Liver (tissue), 9 donors: ENCODE results near the gene XXYLT1. TPM values are rescaled to one million over a fixed set of nuclear protein-coding genes. Genes with fewer than 3 reads are reported as not detected.

ENCODE experiments used
- DNase-seq: peaks from one replicate; pipeline ENCODE4 v3.0.0-alpha.2; 2017; ENCODE audit warnings: low spot score
- H3K27ac ChIP-seq, 2 donors: one replicate each; pipeline ENCODE4 v1.7.0; 2013; ENCODE audit warnings: inconsistent platforms in 2 of 2, low read length in 2 of 2, control low read depth in 1 of 2, low read depth in 1 of 2, mild to moderate bottlenecking in 1 of 2
- H3K27me3 ChIP-seq, 4 donors: one replicate each; pipeline versions ENCODE4 v1.6.1 to v1.7.0; 2013; ENCODE audit warnings: low read length in 3 of 4, inconsistent platforms in 1 of 4, mild to moderate bottlenecking in 1 of 4, moderate library complexity in 1 of 4; ENCODE audit not compliant: control insufficient read depth in 4 of 4, insufficient read depth in 4 of 4
- H3K36me3 ChIP-seq, 4 donors: one replicate each; pipeline versions ENCODE4 v1.6.1 to v1.7.0; 2013; ENCODE audit warnings: low read length in 3 of 4, mild to moderate bottlenecking in 3 of 4, low read depth in 1 of 4, moderate library complexity in 1 of 4; ENCODE audit not compliant: control insufficient read depth in 4 of 4, insufficient read depth in 3 of 4
- H3K4me1 ChIP-seq, 4 donors: one replicate each; pipeline versions ENCODE4 v1.6.1 to v1.7.0; 2013; ENCODE audit warnings: low read length in 3 of 4, mild to moderate bottlenecking in 3 of 4, moderate library complexity in 1 of 4; ENCODE audit not compliant: control insufficient read depth in 4 of 4, insufficient read depth in 4 of 4
- H3K4me3 ChIP-seq, 3 donors: one replicate each; pipeline versions ENCODE4 v1.6.1 to v1.7.0; 2013; ENCODE audit warnings: low read length in 3 of 3, control low read depth in 1 of 3, low read depth in 1 of 3, mild to moderate bottlenecking in 1 of 3
- H3K9ac ChIP-seq, 2 donors: one replicate each; pipeline ENCODE4 v1.7.0; 2013; ENCODE audit warnings: low read length in 2 of 2, mild to moderate bottlenecking in 2 of 2, moderate library complexity in 2 of 2, control low read depth in 1 of 2, low read depth in 1 of 2
- H3K9me3 ChIP-seq, 4 donors: one replicate each; pipeline versions ENCODE4 v1.6.1 to v1.7.0; 2013; ENCODE audit warnings: low read length in 3 of 4; ENCODE audit not compliant: control insufficient read depth in 4 of 4
- ATF3 ChIP-seq: IDR thresholded peaks from 2 replicates; pipeline ENCODE4 v1.6.1; 2016; ENCODE audit warnings: antibody characterized with exemption
- CTCF ChIP-seq: fragments of 150-350 bp; IDR thresholded peaks from 2 replicates; pipeline ENCODE4 v1.5.1; 2017; ENCODE audit warnings: improper control_type of control experiment, low read depth, low read length; ENCODE audit not compliant: missing input control
- EGR1 ChIP-seq, 2 donors: IDR thresholded peaks; 2 replicates each; pipeline ENCODE4 v1.6.1; 2016 to 2018; ENCODE audit warnings: antibody characterized with exemption in 2 of 2, low read depth in 2 of 2
- FOXA1 ChIP-seq: IDR thresholded peaks from 2 replicates; pipeline ENCODE4 v1.6.1; 2016; ENCODE audit warnings: antibody characterized with exemption
- FOXA2 ChIP-seq: IDR thresholded peaks from 2 replicates; pipeline ENCODE4 v1.6.1; 2016; ENCODE audit warnings: antibody characterized with exemption
- HNF4A ChIP-seq, 2 donors: conservative IDR thresholded peaks; 2 replicates each; pipeline ENCODE4 v1.6.1; 2016; ENCODE audit warnings: antibody characterized with exemption in 2 of 2, mild to moderate bottlenecking in 2 of 2
- HNF4G ChIP-seq: IDR thresholded peaks from 2 replicates; pipeline ENCODE4 v1.6.1; 2016; ENCODE audit warnings: antibody characterized with exemption
- NR2F2 ChIP-seq: IDR thresholded peaks from 2 replicates; pipeline ENCODE4 v1.6.1; 2016; ENCODE audit warnings: antibody characterized with exemption
- RXRA ChIP-seq, 2 donors: IDR thresholded peaks; 2 replicates each; pipeline ENCODE4 v1.6.1; 2017 to 2018; ENCODE audit warnings: antibody characterized with exemption in 2 of 2, mild to moderate bottlenecking in 1 of 2
- SP1 ChIP-seq: IDR thresholded peaks from 2 replicates; pipeline ENCODE4 v1.6.1; 2018; ENCODE audit warnings: antibody characterized with exemption, mild to moderate bottlenecking
- YY1 ChIP-seq: IDR thresholded peaks from 2 replicates; pipeline ENCODE4 v1.6.1; 2016; ENCODE audit warnings: antibody characterized with exemption, mild to moderate bottlenecking
- ZBTB33 ChIP-seq: IDR thresholded peaks from 2 replicates; pipeline ENCODE4 v1.6.1; 2016; ENCODE audit warnings: antibody characterized with exemption
- WGBS: extraction: QIAGEN DNeasy Blood & Tissue Kit; methylation state at CpG from one replicate; pipeline ENCODE4 v1.1.7; 2013; 5-methylcytosine and 5-hydroxymethylcytosine counted together
- polyA plus RNA-seq, 2 donors: library from polyadenylated mRNA; stranded (reverse) in 1 of 2; unstranded in 1 of 2; fragments of 200-250 nt in 1 of 2; fragments of >200 nt in 1 of 2; fragmentation: Nextera tagmentation in 1 of 2; extraction: Ambion mirVana in 1 of 2; gene quantifications; one replicate each; pipeline versions ENCODE4 v1.2.1 to v1.2.3, GENCODE V29; 2013 to 2015
- total RNA-seq, 2 donors: library from RNA; depleted of rRNA; stranded (reverse); fragments of >200 nt; gene quantifications; one replicate each; pipeline ENCODE4 v1.2.3, GENCODE V29; 2014
- TF ChIP-seq, protein P1 (sequence below): IDR thresholded peaks from 2 replicates; pipeline ENCODE4 v1.6.1; 2016; ENCODE audit warnings: antibody characterized with exemption
- TF ChIP-seq, protein P2 (sequence below): IDR thresholded peaks from 2 replicates; pipeline ENCODE4 v1.6.1; 2016; ENCODE audit warnings: antibody characterized with exemption, mild to moderate bottlenecking
- donor health status: healthy.
- donor health status: healthy.
- donor health status: healthy.
- donor health status: healthy.
- donor health status: healthy.

The XXYLT1 gene
- total and polyA plus RNA-seq, 4 donors = 0.93 to 7.6 (median 2.8) TPM

- Histone ChIP-seq H3K4me1 (no peaks in the 10 kb centered on the region), H3K9me3 (no peaks in the 10 kb centered on the region), H3K36me3 (no peaks in the 10 kb centered on the region), H3K9ac (no peak overlapping the region), H3K4me3 (no peak overlapping the region), H3K27ac (no peak overlapping the region), H3K27me3 (no peaks in the 10 kb centered on the region)
- TF ChIP-seq ATF3 (no peak), RXRA (IDR thresholded peaks at IDR 0.05) (no peak), HNF4A (conservative IDR thresholded peaks at IDR 0.05) (no peak), FOXA1 (no peak)
- TF ChIP-seq, protein P1, sequence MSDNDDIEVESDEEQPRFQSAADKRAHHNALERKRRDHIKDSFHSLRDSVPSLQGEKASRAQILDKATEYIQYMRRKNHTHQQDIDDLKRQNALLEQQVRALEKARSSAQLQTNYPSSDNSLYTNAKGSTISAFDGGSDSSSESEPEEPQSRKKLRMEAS = no peak
- no peak for DNase-seq
- WGBS = 95% methylated on average over 18 of the region's 18 CpGs
These were observed 202.6 kb downstream of the XXYLT1 start for GRCh38 chr3:195068084-195069080.

- no peaks in the 10 kb centered on the region for H3K9me3 ChIP-seq
- 98% methylated on average over 16 of the region's 16 CpGs for WGBS
- no peak overlapping the region for H3K27ac ChIP-seq
- TF ChIP-seq, protein P2, sequence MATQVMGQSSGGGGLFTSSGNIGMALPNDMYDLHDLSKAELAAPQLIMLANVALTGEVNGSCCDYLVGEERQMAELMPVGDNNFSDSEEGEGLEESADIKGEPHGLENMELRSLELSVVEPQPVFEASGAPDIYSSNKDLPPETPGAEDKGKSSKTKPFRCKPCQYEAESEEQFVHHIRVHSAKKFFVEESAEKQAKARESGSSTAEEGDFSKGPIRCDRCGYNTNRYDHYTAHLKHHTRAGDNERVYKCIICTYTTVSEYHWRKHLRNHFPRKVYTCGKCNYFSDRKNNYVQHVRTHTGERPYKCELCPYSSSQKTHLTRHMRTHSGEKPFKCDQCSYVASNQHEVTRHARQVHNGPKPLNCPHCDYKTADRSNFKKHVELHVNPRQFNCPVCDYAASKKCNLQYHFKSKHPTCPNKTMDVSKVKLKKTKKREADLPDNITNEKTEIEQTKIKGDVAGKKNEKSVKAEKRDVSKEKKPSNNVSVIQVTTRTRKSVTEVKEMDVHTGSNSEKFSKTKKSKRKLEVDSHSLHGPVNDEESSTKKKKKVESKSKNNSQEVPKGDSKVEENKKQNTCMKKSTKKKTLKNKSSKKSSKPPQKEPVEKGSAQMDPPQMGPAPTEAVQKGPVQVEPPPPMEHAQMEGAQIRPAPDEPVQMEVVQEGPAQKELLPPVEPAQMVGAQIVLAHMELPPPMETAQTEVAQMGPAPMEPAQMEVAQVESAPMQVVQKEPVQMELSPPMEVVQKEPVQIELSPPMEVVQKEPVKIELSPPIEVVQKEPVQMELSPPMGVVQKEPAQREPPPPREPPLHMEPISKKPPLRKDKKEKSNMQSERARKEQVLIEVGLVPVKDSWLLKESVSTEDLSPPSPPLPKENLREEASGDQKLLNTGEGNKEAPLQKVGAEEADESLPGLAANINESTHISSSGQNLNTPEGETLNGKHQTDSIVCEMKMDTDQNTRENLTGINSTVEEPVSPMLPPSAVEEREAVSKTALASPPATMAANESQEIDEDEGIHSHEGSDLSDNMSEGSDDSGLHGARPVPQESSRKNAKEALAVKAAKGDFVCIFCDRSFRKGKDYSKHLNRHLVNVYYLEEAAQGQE = no peak
- TF ChIP-seq EGR1 (IDR thresholded peaks at IDR 0.05; ENCODE audit: low read depth in 2 of 2) (no peak), SP1 (no peak), ATF3 (no peak), NR2F2 (no peak), YY1 (no peak), HNF4G (no peak), ZBTB33 (no peak), FOXA2 (no peak), CTCF (no peak), RXRA (IDR thresholded peaks at IDR 0.05) (no peak)
- no peak overlapping the region for H3K9ac ChIP-seq
- peaks cover 0 to 3% (median under 1%) of the 10 kb centered on the region in 4 donors for H3K4me1 ChIP-seq
- DNase-seq = no peak
- H3K4me3 ChIP-seq = no peak overlapping the region
- no peaks in the 10 kb centered on the region for H3K36me3 ChIP-seq
- H3K27me3 ChIP-seq = no peaks in the 10 kb centered on the region
These were observed 204.5 kb downstream of the XXYLT1 start for GRCh38 chr3:195066441-195066841.
